Parathyroid adenoma (tissue), 2 donors: ENCODE measurements around the gene SEMA4B.

ENCODE experiments used
- H2AFZ ChIP-seq: fragments of 300-600 bp; sonication (generic); one replicate; pipeline ENCODE4 v1.7.0; 2017; ENCODE audit warnings: antibody characterized with exemption, mild to moderate bottlenecking
- H3K27ac ChIP-seq: fragments of 300-600 bp; sonication (generic); one replicate; pipeline ENCODE4 v1.7.0; 2017
- H3K27me3 ChIP-seq: fragments of 300-600 bp; sonication (generic); one replicate; pipeline ENCODE4 v1.7.0; 2017; ENCODE audit warnings: low read length; ENCODE audit not compliant: control insufficient read depth, insufficient read depth
- H3K36me3 ChIP-seq: fragments of 300-600 bp; sonication (generic); one replicate; pipeline ENCODE4 v1.7.0; 2017; ENCODE audit warnings: low read length; ENCODE audit not compliant: control insufficient read depth, insufficient read depth
- H3K4me1 ChIP-seq: fragments of 300-600 bp; sonication (generic); one replicate; pipeline ENCODE4 v1.7.0; 2017; ENCODE audit warnings: control low read depth
- H3K4me2 ChIP-seq: fragments of 300-600 bp; sonication (generic); one replicate; pipeline ENCODE4 v1.7.0; 2017; ENCODE audit warnings: low read length
- H3K4me3 ChIP-seq: fragments of 300-600 bp; sonication (generic); one replicate; pipeline ENCODE4 v1.7.0; 2017; ENCODE audit warnings: low read depth, low read length
- H3K79me2 ChIP-seq: fragments of 300-600 bp; sonication (generic); one replicate; pipeline ENCODE4 v1.7.0; 2017; ENCODE audit warnings: control low read depth
- H3K9ac ChIP-seq: fragments of 300-600 bp; sonication (generic); one replicate; pipeline ENCODE4 v1.7.0; 2017; ENCODE audit warnings: mild to moderate bottlenecking
- H3K9me3 ChIP-seq: fragments of 300-600 bp; sonication (generic); one replicate; pipeline ENCODE4 v1.7.0; 2017; ENCODE audit warnings: low read length; ENCODE audit not compliant: control insufficient read depth
- TF ChIP-seq, protein P1 (sequence below): fragments of 300-600 bp; sonication (generic); IDR thresholded peaks from one replicate; pipeline ENCODE4 v1.7.0; 2017; ENCODE audit warnings: antibody characterized with exemption, mild to moderate bottlenecking
- donor health status: primary hyperparathyroidism.

Gene SEMA4B, protein sequence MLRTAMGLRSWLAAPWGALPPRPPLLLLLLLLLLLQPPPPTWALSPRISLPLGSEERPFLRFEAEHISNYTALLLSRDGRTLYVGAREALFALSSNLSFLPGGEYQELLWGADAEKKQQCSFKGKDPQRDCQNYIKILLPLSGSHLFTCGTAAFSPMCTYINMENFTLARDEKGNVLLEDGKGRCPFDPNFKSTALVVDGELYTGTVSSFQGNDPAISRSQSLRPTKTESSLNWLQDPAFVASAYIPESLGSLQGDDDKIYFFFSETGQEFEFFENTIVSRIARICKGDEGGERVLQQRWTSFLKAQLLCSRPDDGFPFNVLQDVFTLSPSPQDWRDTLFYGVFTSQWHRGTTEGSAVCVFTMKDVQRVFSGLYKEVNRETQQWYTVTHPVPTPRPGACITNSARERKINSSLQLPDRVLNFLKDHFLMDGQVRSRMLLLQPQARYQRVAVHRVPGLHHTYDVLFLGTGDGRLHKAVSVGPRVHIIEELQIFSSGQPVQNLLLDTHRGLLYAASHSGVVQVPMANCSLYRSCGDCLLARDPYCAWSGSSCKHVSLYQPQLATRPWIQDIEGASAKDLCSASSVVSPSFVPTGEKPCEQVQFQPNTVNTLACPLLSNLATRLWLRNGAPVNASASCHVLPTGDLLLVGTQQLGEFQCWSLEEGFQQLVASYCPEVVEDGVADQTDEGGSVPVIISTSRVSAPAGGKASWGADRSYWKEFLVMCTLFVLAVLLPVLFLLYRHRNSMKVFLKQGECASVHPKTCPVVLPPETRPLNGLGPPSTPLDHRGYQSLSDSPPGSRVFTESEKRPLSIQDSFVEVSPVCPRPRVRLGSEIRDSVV

GRCh38 chr15:90201130-90201943, at the start of gene SEMA4B:
Gene SEMA4B (plus strand): TSS chr15:90201330. CDS start chr15:90201579, 249 bp downstream.
- no peaks in the 10 kb centered on the region for H3K36me3 ChIP-seq
- peak within 1 kb of the TSS; percentile 92 for H3K4me2 ChIP-seq
- TF ChIP-seq, protein P1, sequence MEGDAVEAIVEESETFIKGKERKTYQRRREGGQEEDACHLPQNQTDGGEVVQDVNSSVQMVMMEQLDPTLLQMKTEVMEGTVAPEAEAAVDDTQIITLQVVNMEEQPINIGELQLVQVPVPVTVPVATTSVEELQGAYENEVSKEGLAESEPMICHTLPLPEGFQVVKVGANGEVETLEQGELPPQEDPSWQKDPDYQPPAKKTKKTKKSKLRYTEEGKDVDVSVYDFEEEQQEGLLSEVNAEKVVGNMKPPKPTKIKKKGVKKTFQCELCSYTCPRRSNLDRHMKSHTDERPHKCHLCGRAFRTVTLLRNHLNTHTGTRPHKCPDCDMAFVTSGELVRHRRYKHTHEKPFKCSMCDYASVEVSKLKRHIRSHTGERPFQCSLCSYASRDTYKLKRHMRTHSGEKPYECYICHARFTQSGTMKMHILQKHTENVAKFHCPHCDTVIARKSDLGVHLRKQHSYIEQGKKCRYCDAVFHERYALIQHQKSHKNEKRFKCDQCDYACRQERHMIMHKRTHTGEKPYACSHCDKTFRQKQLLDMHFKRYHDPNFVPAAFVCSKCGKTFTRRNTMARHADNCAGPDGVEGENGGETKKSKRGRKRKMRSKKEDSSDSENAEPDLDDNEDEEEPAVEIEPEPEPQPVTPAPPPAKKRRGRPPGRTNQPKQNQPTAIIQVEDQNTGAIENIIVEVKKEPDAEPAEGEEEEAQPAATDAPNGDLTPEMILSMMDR: no peak
- peak within 1 kb of the TSS; percentile 76 for H2AFZ ChIP-seq
- H3K4me1 ChIP-seq: peaks cover 8% of the 10 kb centered on the region
- H3K9me3 ChIP-seq: no peaks in the 10 kb centered on the region
- H3K27me3 ChIP-seq: no peaks in the 10 kb centered on the region
- peak within 1 kb of the TSS; percentile 66 for H3K4me3 ChIP-seq
- peak within 1 kb of the TSS; percentile 64 for H3K27ac ChIP-seq
- H3K9ac ChIP-seq: peak within 1 kb of the TSS; percentile 37
- peaks cover 26% of the 10 kb centered on the region for H3K79me2 ChIP-seq

DNA sequence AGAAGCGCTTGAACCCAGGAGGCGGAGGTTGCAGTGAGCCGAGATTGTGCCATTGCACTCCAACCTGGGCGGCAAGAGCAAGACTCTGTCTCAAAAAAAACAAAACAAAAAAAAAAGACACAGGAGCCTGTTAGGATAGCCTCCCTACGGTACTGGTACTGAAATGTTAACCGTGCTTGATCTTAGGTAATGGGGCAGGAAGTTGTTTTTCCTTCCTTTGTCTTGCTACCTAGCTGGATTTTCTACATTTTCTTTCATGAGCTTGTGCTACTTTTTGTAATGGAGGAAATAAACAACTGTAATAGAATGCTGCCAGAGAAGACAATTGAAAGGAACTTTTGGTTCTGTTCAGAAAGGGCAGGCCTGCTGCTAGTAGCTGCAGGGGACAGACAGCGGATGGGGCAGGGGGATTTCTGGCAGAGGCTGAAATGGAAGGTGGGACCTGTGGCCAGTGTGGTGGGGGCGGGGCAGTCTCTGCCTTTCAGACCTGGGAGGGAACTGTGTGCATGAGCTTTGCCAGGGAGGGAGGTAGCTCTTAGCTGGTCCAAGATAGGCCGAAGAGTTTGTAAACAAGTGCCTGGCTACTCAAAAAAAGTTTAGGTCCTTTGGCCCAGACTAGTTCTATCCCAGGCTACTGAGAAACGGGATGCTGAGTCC, 49.0 kb upstream of the SEMA4B start:
- Histone ChIP-seq H3K9me3 (no peaks in the 10 kb centered on the region), H3K4me1 (no peaks in the 10 kb centered on the region), H3K79me2 (no peaks in the 10 kb centered on the region), H3K9ac (no peak overlapping the region), H3K36me3 (no peaks in the 10 kb centered on the region), H3K27me3 (no peaks in the 10 kb centered on the region), H3K27ac (no peak overlapping the region), H3K4me3 (no peak overlapping the region), H3K4me2 (no peak overlapping the region), H2AFZ (no peak overlapping the region)
- TF ChIP-seq, protein P1: no peak

DNA sequence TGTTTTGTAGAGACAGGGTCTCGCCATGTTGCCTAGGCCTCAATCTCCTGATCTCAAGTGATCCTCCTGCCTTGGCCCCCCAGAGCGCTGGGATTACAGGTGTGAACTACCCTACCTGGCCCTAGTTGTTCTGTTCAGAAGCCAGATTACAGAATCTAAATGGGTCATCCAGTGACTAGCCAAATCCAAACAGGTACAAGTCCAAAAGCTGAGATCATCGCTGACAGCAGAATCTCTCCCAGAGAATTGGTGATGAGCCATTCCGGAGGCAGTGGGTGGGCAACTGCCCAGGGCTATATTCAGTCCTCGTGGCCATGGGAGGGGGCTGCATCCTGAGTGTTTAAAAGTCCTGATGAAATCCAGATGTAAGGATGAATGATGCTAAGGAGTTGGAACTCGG, 47.5 kb upstream of the SEMA4B start:
- no peak overlapping the region for H3K4me3 ChIP-seq
- H3K27me3 ChIP-seq: no peaks in the 10 kb centered on the region
- H3K27ac ChIP-seq: no peak overlapping the region
- TF ChIP-seq, protein P1: no peak
- H3K4me1 ChIP-seq: peaks cover 6% of the 10 kb centered on the region
- H3K4me2 ChIP-seq: no peak overlapping the region
- no peaks in the 10 kb centered on the region for H3K9me3 ChIP-seq
- H2AFZ ChIP-seq: no peak overlapping the region
- no peak overlapping the region for H3K9ac ChIP-seq
- H3K79me2 ChIP-seq: no peaks in the 10 kb centered on the region
- H3K36me3 ChIP-seq: no peaks in the 10 kb centered on the region

DNA sequence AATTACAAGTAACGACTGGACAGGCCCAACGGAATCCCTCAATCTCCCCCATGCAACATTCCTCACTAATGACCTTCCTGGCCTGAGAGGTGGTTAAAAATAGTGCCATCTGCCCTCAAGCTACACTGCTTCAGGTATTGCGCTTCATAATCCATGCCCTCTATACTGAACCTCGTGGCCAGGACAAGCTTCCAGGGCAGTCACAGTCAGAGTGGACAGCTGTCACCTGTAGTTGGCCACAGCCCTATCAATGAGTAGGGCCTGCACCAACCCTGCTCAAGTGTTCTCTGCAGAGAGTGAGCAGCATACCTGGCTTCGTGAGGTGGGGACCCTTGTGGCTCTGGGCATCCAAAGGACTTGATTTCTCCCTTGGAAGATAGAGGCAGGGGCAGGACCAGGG, 46.9 kb upstream of the SEMA4B start:
- TF ChIP-seq, protein P1: no peak
- Histone ChIP-seq H3K79me2 (no peaks in the 10 kb centered on the region), H3K36me3 (no peaks in the 10 kb centered on the region), H3K4me1 (peaks cover 7% of the 10 kb centered on the region), H3K27me3 (no peaks in the 10 kb centered on the region), H3K9me3 (no peaks in the 10 kb centered on the region), H3K4me3 (no peak overlapping the region), H3K4me2 (no peak overlapping the region), H3K9ac (no peak overlapping the region), H2AFZ (no peak overlapping the region), H3K27ac (no peak overlapping the region)
